Embryonic facial prominence (tissue), 1 donor: ENCODE results near the gene GSK3A.

Source experiments
- DNase-seq: peaks from one replicate; pipeline ENCODE4 v3.0.0-alpha.2; 2016; ENCODE audit errors: extremely low spot score

Gene GSK3A

GRCh38 chr19:42242512-42243409 is at the start of gene GSK3A:
Gene GSK3A (minus strand): TSS chr19:42242602. CDS start chr19:42242465, 137 bp downstream.
- DNase-seq, result peak; percentile 99

- DNase-seq, result no peak
Measured at GRCh38 chr19:42291435-42291810, 49.0 kb upstream of the GSK3A start.

DNA sequence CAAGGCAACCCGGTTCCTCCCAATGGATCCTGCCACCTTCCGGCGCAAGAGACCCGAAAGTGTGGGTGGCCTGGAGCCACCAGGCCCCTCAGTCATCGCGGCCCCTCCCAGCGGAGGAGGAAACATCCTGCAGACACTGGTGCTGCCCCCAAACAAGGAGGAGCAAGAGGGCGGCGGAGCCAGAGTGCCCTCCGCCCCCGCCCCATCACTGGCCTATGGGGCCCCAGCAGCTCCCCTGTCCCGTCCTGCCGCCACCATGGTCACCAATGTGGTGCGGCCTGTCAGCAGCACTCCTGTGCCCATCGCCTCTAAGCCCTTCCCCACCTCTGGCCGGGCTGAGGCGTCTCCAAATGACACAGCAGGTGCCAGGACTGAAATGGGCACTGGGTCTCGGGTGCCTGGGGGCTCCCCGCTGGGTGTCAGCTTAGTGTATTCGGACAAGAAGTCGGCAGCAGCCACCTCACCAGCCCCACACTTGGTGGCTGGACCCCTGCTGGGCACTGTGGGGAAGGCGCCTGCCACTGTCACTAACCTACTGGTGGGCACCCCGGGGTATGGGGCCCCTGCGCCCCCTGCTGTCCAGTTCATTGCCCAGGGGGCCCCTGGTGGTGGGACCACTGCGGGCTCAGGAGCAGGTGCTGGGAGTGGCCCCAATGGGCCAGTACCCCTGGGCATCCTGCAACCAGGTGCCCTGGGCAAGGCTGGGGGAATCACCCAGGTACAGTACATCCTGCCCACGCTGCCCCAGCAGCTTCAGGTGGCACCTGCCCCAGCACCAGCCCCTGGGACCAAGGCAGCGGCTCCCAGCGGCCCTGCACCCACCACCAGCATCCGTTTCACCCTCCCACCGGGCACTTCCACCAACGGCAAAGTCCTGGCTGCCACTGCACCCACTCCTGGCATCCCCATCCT is 48.4 kb upstream of the GSK3A start:
- no peak for DNase-seq

DNA sequence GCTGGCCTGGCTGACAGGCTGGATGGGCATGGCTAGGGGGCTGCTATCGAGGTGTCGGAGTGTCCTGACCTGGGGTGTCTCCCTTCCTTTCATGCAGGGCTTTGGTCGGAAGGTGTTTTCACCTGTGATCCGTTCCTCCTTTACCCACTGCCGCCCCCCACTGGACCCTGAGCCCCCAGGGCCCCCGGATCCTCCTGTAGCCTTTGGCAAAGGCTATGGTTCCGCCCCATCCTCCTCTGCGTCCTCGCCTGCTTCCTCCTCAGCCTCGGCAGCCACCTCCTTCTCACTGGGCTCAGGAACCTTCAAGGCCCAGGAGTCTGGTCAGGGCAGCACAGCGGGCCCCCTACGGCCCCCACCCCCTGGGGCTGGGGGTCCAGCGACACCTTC is 47.7 kb upstream of the GSK3A start:
- DNase-seq, result no peak

- no peak for DNase-seq
Measured at GRCh38 chr19:42289556-42290041, 47.2 kb upstream of the GSK3A start.

- no peak for DNase-seq
Measured at GRCh38 chr19:42288881-42289555, 46.6 kb upstream of the GSK3A start.

DNA sequence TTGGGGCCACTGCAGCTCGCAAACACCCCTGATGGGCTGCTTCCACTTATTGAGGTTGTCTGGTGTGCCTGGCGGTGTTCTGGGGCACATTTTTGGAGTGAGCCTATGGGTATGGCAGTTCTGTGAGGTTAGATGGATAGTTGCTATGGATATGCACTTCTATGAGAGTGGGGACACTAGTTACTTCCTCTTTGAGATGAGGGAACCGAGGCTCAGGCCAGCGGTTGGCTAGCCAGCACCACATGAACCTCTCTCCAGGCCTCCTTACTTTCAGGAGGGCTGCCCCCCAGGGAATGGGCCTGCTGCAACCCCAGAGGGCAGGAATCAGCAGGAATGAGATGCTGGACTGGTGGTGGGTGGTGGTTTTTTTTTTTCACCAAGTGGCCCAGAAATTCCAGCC is 46.0 kb upstream of the GSK3A start:
- DNase-seq, result no peak

DNA sequence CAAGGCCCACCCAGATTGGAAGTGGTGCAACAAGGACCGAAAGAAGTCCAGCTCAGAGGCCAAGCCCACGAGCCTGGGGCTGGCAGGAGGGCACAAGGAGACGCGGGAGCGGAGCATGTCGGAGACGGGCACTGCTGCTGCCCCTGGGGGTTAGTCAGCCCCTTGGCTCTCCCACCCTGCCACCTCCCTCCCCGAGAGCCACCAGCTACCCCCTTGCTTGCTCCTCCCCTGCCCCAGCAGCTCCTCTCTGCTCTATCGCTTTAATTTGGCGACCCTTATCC is 45.4 kb upstream of the GSK3A start:
- no peak for DNase-seq

DNA sequence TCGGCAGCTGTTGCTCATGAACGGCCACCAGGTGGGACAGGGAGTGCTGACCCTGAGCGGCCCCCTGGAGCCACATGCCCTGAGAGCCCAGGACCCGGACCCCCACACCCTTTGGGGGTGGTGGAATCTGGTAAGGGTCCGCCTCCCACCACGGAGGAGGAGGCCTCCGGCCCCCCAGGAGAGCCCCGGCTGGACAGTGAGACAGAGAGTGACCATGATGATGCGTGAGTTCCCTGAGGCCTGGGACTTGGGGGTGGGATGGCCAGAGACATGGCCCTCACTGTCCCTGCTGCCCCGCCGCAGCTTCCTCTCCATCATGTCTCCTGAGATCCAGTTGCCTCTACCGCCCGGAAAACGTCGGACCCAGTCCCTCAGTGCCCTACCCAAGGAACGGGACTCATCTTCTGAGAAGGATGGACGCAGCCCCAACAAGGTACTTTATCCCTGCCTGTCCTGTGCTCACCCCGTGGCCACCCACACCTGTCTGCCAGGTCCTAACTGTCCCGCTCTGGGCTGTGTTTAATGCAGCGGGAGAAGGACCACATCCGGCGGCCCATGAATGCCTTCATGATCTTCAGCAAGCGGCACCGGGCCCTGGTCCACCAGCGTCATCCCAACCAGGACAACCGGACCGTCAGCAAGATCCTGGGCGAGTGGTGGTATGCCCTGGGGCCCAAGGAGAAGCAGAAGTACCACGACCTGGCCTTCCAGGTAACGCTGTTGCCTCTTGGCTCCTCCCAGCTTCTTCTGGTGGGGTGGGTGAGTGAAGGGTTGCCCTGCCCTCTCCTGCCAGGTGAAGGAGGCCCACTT is 44.8 kb upstream of the GSK3A start:
- no peak for DNase-seq

- no peak for DNase-seq
Measured at GRCh38 chr19:42286349-42287016, 44.1 kb upstream of the GSK3A start.

DNA sequence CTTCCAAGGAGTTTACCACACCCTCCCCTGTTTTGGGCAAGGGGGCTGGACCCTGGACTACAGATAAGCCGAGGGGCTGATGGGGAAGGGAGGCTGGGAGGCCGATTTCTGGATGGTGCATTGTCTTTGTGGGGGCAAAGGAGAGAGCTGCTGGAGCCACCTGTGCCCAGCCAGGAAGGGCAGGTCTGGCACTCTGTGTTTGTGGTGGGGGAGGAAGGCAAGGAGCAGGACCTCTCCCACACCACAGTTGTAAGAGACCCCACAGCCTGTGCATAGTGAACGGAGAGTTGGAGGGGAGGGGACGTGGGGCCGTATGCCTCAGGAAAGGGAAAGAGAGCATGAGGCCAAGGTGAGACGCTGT is 43.6 kb upstream of the GSK3A start:
- DNase-seq, result no peak

- no peak for DNase-seq
Measured at GRCh38 chr19:42285541-42285941, 43.1 kb upstream of the GSK3A start.

GRCh38 chr19:42284591-42285341 is 42.4 kb upstream of the GSK3A start:
- DNase-seq, result peak; percentile 10

DNA sequence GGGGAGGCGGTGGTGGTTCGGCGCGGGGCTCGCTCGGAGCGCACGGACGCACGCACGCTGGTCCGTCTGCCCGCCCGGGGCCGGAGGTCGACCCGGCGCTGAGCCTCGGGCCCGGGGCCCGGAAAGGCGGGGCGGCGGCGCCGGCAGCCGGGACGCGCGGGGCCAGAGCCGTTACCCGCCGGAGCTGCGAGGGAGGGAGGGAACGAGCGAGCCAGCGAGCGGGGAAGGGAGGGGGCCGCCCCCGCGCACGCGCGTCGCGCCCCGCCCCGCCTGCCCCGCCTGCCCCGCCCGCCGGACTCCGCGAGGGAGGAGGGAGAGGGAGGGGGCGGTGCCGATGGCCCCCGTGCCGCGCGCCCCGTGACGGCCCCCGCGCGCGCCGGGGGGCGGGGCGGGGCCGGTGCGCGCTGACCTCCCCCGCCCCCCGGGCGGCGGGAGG is 41.7 kb upstream of the GSK3A start:
- DNase-seq, result peak; percentile 33

- DNase-seq, result peak; percentile 87
Measured at GRCh38 chr19:42283188-42284065, 41.0 kb upstream of the GSK3A start.

- DNase-seq, result peak; percentile 13
Measured at GRCh38 chr19:42282819-42283187, 40.4 kb upstream of the GSK3A start.

GRCh38 chr19:42281827-42282762 is 39.7 kb upstream of the GSK3A start:
- peak; percentile 9 for DNase-seq
